ENCODE measurements around the gene SPATA13.
A peak's percentile ranks its signal among the peaks of the same experiment; 100 is the strongest.
"Not testable (repeated sequence)": the region's sequence is repeated elsewhere in the genome, so short reads cannot be mapped to it uniquely, and the experiment has no call there.

Gene SPATA13

DNA sequence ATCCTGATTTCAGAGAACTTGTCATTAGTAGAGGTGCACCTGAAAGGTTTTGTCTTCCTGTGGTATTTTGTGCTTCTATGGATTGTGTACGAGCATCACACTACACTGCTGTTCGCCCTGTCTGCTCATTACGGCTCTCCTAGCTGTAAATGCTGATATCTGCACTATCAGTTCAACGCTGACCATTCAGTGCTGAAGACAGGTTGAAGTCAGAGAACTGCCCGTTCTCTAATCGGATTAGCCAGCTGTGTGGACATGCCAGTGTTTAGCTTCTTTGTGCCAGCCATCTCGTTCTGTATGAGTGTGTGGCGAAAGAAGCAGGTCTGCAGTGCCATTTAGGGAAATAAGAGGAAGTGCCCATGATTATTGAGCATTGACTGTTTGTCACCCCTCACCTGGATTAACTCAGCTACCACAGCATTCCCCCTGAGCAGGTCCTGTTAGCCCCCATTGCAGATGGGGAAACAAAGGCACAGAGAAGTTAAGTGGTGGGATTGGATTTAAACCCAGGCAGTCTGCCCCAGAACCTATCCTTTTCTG lies 127.3 kb downstream of the SPATA13 start:
- DNase-seq = no peak

DNA sequence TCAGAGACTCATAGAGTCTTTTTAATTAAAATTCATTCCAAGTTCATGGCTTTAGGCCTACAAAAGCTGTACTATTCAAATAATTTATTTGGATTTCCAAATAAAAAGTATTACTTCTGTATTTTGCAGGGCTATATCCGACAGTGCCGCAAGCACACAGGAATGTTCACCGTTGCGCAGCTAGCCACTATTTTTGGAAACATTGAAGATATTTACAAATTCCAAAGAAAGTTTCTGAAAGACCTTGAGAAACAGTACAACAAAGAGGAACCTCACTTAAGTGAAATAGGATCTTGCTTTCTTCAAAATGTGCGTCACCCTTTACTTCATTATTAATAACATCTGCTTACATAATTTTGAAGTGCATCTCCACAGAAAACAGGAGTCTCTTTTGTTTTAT lies 128.3 kb downstream of the SPATA13 start:
- DNase-seq = no peak

DNA sequence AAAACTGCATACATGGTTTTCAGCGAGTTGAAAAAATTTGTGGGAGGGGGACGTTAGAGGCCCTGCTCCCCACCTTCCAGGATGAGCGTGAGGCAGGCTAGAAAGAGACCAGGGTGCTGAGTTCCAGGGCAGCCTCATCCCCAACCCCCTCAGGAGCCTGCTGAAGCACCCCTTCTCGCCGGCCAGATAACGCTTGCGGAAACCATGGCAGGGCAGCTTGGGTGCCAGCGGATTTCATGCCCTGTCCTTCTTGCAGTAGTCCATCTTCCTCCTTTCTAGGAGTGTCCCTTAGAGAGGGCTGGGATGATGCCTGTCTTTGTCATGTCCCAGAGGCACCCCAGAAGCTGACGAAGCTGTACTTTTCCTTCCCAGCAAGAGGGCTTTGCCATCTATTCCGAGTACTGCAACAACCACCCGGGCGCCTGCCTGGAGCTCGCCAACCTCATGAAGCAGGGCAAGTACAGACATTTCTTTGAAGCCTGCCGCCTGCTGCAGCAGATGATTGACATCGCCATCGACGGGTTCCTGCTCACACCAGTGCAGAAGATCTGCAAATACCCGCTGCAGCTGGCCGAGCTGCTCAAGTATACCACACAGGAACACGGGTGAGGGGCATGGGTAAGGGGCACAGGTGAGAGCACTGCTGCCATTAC lies 129.9 kb downstream of the SPATA13 start:
- DNase-seq = no peak

DNA sequence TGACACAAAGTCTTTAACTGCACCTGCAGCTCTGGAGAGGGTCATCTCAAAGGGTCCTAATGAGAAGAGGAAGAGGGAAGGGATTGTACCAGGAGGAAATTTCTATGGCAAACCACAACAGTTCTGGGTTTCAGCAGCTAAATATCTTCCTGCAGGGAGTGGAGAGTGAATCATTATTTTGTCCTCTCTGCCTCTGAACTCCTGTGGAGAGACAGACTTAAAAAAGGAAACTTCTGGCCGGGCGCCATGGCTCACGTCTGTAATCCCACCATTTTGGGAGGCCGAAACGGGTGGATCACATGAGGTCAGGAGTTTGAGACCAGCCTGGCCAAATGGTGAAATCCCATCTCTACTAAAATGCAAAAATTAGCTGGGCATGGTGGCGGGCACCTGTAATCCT lies 132.0 kb downstream of the SPATA13 start:
- DNase-seq = no peak

DNA sequence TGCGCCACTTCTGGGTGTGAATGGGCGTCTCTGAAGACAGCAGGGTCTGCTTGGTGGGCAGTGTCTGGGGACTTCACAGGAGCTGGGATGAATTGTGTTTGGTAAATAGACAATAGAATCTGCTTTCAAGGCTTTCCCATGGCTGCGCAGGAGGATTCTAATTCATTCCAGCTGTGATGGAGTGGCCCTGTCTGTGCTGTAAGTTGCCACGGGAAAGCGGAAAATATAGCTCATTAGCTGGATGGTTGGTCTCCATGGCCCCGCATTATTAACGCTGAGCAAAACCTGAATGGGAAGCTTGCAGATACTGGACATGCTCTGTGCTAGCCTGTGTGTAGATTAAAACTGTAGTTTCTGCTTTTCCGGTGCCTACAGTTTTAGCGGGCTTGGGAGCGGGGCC lies 133.2 kb downstream of the SPATA13 start:
- no peak for DNase-seq

DNA sequence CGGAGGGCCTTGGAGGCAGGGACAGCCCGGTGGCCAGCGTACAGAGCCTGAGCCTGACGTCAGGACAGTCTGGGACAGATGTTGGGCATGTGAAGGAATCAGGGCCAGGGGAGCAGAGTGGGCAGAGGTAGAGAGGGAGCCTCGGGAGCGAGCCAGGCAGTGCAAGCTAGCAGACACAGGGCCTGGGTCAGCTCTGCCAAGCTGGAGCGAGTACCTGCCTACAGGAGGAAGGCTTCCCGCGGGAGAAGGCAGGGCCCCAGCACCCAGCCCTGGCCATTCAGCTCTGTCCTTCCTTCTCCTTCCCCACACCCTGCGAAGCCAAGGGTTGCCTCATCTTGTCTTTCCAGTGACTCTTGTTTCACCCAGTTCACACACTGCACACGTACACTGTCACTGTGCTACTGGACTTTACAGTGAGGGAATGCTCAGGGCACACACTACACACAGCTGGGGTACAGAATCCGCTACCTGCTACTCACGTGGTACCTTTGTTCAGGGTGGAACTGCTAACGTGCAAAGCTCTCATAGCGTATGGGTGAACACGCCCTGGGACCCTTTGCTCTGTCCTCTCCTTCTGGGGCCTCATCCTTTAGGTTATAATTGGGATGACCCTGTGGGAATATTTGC lies 139.1 kb downstream of the SPATA13 start:
- no peak for DNase-seq

DNA sequence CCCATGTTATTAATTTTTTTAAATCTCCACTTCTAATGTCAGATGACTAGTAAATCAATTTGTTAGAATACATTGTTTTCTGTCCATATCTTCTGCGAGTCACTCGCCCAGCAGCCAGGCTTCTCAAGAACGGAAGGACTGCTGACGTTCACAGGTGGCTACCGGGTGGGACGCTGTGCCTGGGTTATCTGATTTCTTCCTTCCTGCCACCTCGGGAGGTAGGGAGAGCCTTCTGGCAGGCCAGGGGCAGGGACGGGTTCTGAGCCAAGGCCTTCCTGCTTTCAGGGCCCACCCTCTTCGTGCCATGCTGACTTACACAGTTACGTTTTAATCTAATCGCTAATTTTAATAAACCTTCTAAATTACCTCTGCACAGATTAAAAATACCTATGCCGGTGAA lies 140.9 kb downstream of the SPATA13 start:
- DNase-seq = no peak

DNA sequence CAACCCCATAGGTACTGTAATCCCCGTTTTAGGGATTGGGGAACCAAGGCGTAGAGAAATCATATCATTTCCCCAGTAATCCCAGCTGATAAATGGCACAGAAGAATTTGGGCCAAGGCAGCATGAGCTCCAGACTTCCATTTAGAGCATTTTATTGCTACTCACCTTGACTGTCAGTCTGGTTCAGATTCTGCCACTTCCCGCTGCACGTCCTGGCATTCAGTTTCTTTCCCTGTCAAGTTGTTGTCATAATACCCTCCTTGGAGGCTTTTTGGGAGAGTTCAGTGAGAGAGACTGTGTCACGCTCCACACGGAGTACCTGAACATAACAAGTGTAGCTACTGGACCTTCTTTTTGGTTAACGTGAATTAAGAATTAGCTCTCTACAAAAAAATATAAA lies 141.4 kb downstream of the SPATA13 start:
- DNase-seq = no peak

DNA sequence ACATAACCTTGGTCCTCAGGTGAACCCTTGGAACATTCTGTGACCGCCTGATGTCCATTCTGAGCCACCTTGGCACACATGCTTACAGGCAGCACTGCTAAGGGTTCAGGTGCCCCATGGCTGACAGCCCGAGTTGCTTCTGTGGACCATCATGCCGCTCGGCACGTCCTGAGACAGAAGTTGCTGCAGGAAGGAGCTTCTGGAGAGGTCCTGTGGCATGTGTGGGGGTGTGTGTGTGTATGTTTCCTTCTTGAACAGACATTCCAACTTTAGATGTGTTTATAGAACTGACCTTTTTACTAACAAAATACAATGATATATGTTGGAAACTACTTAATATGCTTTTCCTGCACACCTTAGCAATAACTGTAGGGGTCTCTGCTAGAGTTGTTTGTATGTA lies 144.1 kb downstream of the SPATA13 start:
- no peak for DNase-seq

DNA sequence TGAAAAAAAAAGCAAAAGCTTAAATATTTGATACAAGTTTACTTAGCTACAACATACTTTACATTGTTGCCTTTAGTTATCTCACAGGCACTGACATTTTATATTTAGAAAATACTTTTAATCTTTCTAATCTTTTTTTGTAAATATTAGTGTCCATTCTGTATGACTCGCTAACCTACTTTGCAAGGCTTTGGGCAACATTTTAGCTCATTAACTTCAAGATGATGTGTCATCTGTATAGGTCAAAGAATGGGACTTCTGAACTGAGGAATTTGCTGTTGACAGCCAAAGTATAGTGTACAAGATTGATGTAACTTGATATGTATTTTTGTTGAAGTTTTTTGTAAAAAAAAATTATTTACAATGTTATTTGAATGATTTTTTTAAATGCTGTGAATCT lies 146.1 kb downstream of the SPATA13 start:
- DNase-seq = peak; percentile 51

DNA sequence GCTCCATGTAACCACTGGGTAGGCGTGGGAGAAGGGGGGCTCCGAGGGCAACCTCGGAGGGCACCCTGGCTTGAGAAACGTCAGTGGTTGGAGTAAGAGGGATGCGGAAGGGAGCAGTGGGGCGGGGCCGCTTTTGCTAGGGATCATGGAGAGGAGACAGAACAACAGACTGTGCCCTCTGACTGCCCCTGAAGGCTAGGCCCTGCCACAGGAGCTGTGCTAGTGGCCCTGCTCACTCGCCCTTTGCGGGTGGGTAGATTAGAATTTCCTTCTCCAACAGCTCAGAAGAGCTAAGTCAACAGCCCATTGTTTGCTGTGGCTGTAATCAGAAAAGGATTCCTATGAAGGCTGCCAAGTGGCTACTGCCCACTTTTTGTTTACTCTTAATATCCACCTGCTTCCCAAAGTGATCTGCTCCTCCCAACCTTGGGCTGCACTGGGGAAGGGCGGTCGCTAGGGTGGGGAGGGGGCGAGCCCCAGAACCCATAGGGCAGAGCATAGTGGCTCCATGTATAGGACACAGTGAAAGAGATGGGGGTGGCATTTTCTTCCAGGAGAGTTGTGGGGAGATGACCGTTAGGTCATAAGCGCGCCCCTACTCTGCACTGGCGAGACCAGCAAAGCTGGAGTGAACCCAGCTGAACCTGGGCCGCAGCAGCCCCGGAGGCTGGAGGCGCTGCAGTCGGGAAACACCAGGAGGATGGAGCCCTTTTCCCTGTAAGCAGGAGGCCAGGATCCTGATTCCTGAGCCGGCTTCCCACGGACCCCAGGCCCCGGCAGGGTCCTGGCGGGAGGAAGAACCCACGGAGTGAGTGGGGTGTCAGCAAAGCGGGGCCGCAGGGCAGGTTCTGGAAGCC lies 146.9 kb downstream of the SPATA13 start:
- DNase-seq = no peak

DNA sequence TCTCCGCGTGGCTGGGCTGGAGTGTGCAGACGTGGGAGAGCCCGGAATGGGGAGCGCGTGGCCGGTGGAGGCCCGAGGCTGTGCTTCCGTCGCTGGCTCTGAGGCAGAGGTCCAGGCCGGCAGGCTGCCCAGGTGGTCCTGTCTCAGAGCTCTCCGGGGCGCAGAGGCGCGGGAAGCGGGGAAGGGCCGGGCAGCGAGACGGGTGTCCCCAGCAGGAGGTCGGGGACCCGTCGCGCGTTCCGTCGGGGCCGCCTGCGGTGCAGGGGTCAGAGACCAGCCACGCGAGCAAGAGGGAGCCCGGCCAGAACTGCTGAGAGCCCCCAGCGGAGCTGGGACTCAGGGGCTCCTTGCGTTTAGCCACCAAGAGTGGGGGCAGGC lies 147.5 kb downstream of the SPATA13 start:
- DNase-seq = no peak

DNA sequence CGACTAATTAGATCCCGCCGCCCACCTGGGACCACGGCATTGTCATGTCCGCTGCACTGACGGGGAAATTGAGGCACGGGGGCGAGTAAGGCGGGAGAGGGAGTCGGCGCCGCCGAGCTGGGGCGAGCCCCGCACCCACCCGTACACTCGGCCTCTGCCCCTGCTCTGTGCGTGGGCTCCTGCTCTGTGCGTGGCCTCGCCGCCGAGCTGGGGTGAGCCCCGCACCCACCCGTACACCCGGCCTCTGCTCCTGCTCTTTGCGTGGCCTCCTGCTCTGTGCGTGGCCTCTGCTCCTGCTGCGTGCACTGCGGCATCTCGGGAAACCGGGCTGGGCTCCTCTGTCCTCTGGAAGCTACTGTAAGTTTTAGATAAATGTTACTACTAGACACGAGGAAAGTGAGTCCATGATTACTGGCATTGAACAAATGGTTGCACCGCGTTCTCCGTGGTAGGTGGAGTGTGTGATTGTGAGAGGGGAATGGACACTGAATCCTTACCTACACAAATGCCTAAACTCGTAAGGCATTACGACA lies 148.0 kb downstream of the SPATA13 start:
- no peak for DNase-seq

DNA sequence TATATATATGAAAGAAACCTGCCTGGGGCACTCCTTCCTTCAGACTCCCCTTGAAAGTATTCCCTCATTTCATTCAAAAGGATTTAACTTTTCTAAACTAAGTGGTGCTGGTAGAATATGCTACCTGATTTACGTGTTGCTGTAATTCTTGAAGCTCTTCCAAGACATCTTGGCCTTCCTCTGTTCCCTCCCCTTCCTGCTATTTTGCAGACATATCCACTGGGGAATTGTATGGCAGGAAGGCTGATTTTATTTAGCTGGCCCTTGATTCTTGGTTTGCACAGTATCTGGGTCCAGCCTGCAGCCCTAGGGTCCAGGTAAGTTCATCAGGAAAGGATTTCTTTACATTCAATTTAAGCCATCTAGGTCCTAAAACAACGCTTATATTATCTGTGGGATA lies 148.8 kb downstream of the SPATA13 start, which contains the start of gene C1QTNF9:
Gene C1QTNF9 (plus strand): TSS at position 281 of the 400 bp plus-strand sequence. CDS start 6,424 bp downstream, outside the sequence.
- DNase-seq = not testable (repeated sequence)

DNA sequence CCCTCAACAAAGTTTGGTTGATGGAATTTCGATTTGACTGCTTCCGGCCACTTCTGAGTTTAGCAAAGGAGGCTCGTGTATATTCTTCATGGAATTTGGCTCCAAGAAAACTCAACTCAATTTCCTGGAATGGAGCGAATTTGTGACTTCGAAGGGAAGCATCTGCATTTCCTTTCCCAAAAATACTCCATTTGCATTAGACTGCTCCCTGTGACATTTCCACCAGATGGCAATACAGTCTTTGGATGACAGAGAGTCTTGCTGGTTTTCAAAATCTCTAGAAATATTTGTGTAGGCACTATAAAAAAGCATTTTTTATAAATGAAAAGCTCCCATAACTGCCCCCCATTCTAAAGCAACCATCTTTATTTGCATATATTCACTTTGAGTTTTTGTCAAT lies 152.9 kb downstream of the SPATA13 start:
- DNase-seq = peak; percentile 6

DNA sequence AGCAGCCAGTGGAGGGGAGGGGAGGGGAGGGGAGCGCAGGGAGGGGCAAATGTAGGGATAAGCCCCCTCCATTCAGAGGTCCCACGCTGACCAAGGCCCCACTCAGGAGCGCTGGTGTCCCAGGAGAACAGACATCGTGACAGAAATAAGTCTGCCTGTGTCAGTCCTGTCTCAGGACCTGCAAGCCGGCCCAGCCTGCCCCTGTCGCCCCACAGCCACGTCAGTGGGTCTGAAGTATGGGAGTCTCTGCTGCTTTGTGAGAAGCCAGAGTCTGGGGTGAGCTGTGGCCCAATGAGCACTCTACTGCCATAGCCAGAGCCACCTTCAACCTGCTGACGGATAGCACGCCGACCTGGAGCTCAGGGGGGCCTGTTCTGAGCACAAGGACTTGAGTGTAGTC lies 157.3 kb downstream of the SPATA13 start:
- not testable (repeated sequence) for DNase-seq

DNA sequence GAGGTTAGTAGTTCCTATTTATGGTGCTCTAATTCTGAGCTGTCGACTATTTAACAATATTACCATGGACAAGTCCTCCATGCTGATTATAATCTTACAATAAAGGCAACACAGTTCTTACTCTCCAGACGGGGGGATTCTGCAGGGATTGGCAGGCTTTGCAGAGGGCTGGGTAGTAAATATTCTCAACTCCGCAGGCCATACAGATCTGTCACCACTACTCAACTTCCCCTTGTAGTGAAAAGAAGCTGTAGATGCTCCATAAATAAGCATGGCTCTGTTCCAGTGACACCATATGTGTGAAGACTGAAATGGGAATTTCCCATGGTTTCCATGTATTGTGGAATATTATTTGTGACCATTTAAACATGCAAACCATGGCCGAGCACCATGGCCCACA lies 158.4 kb downstream of the SPATA13 start:
- DNase-seq = not testable (repeated sequence)

DNA sequence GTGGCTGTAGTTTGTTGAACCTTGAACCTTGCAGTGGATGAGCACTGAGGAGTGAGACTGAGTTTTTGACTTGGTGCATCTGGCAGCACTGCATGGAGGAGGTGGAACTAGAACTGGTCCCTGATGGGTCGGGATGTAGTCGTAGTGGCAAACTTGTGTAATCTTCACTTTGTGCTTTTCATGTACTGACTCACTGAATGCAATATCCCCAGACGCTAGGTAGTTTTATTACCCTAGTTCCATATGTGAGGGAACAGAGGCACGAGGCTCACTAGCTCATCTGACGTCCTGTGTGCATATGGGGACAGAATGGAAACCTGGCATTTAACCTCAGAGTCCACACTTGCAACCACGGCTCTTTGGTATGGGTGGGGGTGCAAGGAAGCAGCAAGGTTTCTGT lies 159.1 kb downstream of the SPATA13 start:
- not testable (repeated sequence) for DNase-seq

DNA sequence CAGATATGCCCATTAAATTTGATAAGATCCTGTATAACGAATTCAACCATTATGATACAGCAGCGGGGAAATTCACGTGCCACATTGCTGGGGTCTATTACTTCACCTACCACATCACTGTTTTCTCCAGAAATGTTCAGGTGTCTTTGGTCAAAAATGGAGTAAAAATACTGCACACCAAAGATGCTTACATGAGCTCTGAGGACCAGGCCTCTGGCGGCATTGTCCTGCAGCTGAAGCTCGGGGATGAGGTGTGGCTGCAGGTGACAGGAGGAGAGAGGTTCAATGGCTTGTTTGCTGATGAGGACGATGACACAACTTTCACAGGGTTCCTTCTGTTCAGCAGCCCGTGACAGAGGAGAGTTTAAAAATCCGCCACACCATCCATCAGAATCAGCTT lies 160.9 kb downstream of the SPATA13 start:
- DNase-seq = not testable (repeated sequence)

DNA sequence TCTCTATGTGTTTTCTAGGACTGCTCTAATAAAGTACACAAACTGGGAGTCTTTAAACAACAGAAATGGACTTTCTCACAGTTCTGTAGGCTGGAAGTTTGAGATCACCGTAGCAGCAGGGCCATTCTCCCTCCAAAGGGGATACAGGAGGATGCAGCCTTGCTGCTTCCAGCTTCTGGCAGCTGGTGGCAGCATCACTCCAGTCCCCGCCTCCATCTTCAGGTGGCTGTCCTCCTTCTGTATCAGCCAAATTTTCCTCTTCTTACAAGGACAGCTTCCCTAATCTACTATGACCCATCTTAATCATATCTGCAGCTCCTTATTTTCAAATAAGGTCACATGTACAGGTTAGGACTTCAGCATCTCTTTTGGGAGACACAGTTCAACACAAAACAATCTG lies 161.9 kb downstream of the SPATA13 start:
- not testable (repeated sequence) for DNase-seq

DNA sequence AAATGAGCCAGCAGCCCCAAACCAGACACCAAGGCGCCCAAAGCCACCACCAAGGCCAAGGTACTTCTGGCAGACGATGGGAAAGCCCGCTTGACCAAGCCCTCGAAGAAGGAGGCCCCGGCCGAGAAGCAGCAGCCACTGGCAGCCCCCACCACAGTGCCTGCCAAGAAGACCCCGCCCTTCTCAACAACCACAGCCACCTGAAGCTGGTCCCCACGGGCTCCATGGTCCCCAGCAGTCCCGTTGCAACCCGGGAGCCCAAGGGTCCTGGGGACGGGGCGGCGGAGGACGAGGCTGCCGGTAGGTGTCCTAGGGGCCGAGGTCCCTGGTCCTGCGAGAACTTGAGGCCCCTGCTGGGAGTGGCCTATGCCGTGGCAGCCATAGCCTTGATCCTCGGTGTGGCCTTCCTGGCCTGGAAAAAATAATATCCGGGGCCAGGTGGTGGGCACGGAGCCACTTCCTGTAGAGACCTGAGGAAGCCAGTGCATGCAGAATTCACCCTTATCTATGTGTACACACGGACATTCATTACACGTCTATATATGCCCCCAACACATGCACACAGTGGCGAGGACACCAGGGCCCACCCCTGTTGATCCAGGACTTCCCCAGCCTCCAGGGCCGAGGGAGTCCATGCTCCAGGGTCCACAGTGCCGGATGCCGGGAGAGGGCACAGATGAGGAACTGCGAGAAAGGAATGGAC lies 162.7 kb downstream of the SPATA13 start:
- DNase-seq = no peak

DNA sequence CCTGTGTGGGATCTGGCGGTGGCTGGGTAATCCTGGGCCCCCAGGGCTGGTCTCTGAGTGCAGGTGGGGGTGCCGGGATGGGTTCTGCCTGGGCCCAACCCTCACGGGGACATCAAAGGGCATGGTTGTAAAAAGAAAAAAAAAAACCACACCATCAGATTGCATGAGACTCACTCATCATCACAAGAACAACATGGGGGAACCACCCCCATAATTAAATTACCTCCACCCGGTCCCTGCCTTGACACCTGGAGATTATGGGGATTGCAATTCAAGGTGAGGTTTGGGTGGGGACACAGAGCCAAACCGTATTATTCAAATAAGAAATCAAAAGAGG lies 163.2 kb downstream of the SPATA13 start:
- no peak for DNase-seq

DNA sequence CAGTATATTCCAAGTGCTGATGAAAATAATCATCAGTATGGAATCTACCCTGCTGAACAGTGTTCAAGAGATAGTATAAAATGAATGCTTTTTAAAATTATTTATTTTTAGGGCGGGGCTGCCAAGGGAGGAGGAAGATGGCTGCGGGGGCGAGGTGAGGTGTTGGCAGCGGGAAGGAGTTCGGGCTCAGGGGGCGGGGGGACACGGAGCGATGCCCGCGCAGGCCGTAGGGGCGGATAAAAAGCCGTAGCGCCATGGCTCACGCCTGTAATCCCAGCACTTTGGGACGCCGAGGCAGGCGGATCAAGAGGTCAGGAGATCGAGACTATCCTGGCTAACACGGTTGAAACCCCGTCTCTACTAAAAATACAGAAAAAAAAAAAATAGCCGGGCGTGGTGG lies 167.1 kb downstream of the SPATA13 start:
- not testable (repeated sequence) for DNase-seq
